ENCODE results near the gene METTL5. TPM values are rescaled to one million over a fixed set of nuclear protein-coding genes. Genes with fewer than 3 reads are reported as not detected.
"Not testable (repeated sequence)": the region's sequence is repeated elsewhere in the genome, so short reads cannot be mapped to it uniquely, and the experiment has no call there.

METTL5 gene
- total and polyA plus RNA-seq, 9 of the 15 experiments (the other 6 are each of a cell fraction or from before 2014, with no cell fraction given): 149 to 471 (median 224) TPM

GRCh38 chr2:169816961-169817360, 7.7 kb downstream of the METTL5 start:
- DNase-seq (ENCODE audit: extremely low read depth in 1 of 4, low spot score in 3 of 4); ATAC-seq; FAIRE-seq; H4K20me1 ChIP-seq (replicated peaks; ENCODE audit: control insufficient read depth, insufficient read depth, low read length); in situ Hi-C loops (cut with MboI); CTCF ChIA-PET (ENCODE audit: low intra/inter-chr PET ratio); H3K4me3 ChIP-seq; H3K9me3 ChIP-seq (replicated peaks; ENCODE audit: control insufficient read depth, insufficient read depth, low read depth, low read length); H2AFZ ChIP-seq (ENCODE audit: low read depth, low read length); BruUV-seq (replicated peaks); H3K27me3 ChIP-seq (ENCODE audit: control insufficient read depth in 2 of 2, insufficient read depth in 2 of 2, low read length in 2 of 2); H3K9ac ChIP-seq (ENCODE audit: insufficient read depth in 1 of 2, low read depth in 2 of 2, low read length in 2 of 2); H3K4me1 ChIP-seq (replicated peaks in 1 of 2; ENCODE audit: control insufficient read depth in 2 of 2, insufficient read depth in 2 of 2, low read length in 2 of 2); H3K9me1 ChIP-seq (ENCODE audit: control insufficient read depth, insufficient read depth, low read length); H3K4me2 ChIP-seq (ENCODE audit: insufficient read depth, low read length); intact Hi-C loops (cut with micrococcal nuclease); H3K27ac ChIP-seq (ENCODE audit: extremely low read depth, low read depth, low read length): not testable (repeated sequence)
- Histone ChIP-seq H3K79me2 (ENCODE audit: control insufficient read depth, insufficient read depth, low read length) (peaks cover 34% of the 10 kb centered on the region), H3K36me3 (ENCODE audit: control insufficient read depth, insufficient read depth, low read length) (peaks cover 78% of the 10 kb centered on the region)
- TF ChIP-seq, protein P1, sequence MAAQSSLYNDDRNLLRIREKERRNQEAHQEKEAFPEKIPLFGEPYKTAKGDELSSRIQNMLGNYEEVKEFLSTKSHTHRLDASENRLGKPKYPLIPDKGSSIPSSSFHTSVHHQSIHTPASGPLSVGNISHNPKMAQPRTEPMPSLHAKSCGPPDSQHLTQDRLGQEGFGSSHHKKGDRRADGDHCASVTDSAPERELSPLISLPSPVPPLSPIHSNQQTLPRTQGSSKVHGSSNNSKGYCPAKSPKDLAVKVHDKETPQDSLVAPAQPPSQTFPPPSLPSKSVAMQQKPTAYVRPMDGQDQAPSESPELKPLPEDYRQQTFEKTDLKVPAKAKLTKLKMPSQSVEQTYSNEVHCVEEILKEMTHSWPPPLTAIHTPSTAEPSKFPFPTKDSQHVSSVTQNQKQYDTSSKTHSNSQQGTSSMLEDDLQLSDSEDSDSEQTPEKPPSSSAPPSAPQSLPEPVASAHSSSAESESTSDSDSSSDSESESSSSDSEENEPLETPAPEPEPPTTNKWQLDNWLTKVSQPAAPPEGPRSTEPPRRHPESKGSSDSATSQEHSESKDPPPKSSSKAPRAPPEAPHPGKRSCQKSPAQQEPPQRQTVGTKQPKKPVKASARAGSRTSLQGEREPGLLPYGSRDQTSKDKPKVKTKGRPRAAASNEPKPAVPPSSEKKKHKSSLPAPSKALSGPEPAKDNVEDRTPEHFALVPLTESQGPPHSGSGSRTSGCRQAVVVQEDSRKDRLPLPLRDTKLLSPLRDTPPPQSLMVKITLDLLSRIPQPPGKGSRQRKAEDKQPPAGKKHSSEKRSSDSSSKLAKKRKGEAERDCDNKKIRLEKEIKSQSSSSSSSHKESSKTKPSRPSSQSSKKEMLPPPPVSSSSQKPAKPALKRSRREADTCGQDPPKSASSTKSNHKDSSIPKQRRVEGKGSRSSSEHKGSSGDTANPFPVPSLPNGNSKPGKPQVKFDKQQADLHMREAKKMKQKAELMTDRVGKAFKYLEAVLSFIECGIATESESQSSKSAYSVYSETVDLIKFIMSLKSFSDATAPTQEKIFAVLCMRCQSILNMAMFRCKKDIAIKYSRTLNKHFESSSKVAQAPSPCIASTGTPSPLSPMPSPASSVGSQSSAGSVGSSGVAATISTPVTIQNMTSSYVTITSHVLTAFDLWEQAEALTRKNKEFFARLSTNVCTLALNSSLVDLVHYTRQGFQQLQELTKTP (IDR thresholded peaks at IDR 0.05; ENCODE audit: low read depth in 1 of 2, partially characterized antibody in 2 of 2): peak in 1 of 2 experiments; percentile 95
- POLR2A ChIA-PET: interaction anchor here (2.6 to 6.0 kb wide), 2 partner anchors 11 to 18 kb away, joined by 8 to 26 read pairs; partner anchors contain the start of genes SSB and UBR3

Data from K562 (cell line).